H1 (cell line): Measurements from ENCODE around the gene PFDN4. TPM values are rescaled to one million over a fixed set of nuclear protein-coding genes. Genes with fewer than 3 reads are reported as not detected.
"Not testable (repeated sequence)": the region's sequence is repeated elsewhere in the genome, so short reads cannot be mapped to it uniquely, and the experiment has no call there.

Experiments used
- CTCF ChIA-PET: fragments of 300-600 bp; sonication (Branson Sonifier 250); formaldehyde crosslinking; loops from one replicate; lab custom pipeline; 2021; ENCODE audit not compliant: partially characterized antibody; lab: Charles Lee
- POLR2A ChIA-PET: fragments of 300-600 bp; sonication (Branson Sonifier 250); formaldehyde crosslinking; loops from one replicate; lab custom pipeline; 2021; ENCODE audit warnings: inconsistent platforms; ENCODE audit not compliant: partially characterized antibody; lab: Charles Lee
- DNase-seq, 2 experiments: peaks; one replicate each; pipeline versions ENCODE4 v3.0.0 to v3.0.0-alpha.2; 2010 to 2022; ENCODE audit warnings: low spot score in 2 of 2, low read depth in 1 of 2, mixed read lengths in 1 of 2
- FAIRE-seq: peaks from 2 replicates; lab custom pipeline; 2011; peaks lifted over from hg19 to GRCh38; lab: Jason Lieb, UNC
- H2AFZ ChIP-seq: 2 replicates; pipeline ENCODE4 v1.8.1; 2012; ENCODE audit warnings: low read length, inconsistent platforms
- H2AK5ac ChIP-seq: 2 replicates; pipeline ENCODE4 v1.6.1; 2013; ENCODE audit warnings: low read depth, low read length
- H2BK120ac ChIP-seq: replicated peaks from 2 replicates; pipeline ENCODE3; 2013; ENCODE audit warnings: low read depth, low read length, inconsistent platforms
- H2BK12ac ChIP-seq: 2 replicates; pipeline ENCODE4 v1.6.1; 2013; ENCODE audit warnings: low read depth, low read length
- H2BK15ac ChIP-seq: 2 replicates; pipeline ENCODE4 v1.6.1; 2013; ENCODE audit warnings: low read length
- H2BK20ac ChIP-seq: 2 replicates; pipeline ENCODE4 v1.6.1; 2013; ENCODE audit warnings: low read length
- H2BK5ac ChIP-seq: 2 replicates; pipeline ENCODE4 v1.6.1; 2013; ENCODE audit warnings: low read depth, low read length
- H3K14ac ChIP-seq: 2 replicates; pipeline ENCODE4 v1.6.1; 2013; ENCODE audit warnings: inconsistent platforms; ENCODE audit not compliant: insufficient read length
- H3K18ac ChIP-seq: 2 replicates; pipeline ENCODE4 v1.6.1; 2013; ENCODE audit warnings: low read length; ENCODE audit errors: extremely low read depth
- H3K23ac ChIP-seq: 2 replicates; pipeline ENCODE4 v1.6.1; 2013; ENCODE audit warnings: inconsistent platforms; ENCODE audit not compliant: insufficient read length
- H3K23me2 ChIP-seq: 2 replicates; pipeline ENCODE4 v1.6.1; 2013; ENCODE audit warnings: low read depth, low read length
- H3K27ac ChIP-seq: 2 replicates; pipeline ENCODE4 v1.6.1; 2011; ENCODE audit warnings: low read depth, low read length, inconsistent platforms
- H3K27me3 ChIP-seq, 4 experiments: replicated peaks in 1 of 4; 1 replicate in 1 of 4; 2 replicates in 3 of 4; pipeline versions ENCODE4 v1.6.1 to v1.8.1; 2011 to 2013; ENCODE audit warnings: low read length in 3 of 4, mild to moderate bottlenecking in 3 of 4, inconsistent platforms in 2 of 4, mixed read lengths in 2 of 4, moderate library complexity in 1 of 4; ENCODE audit not compliant: control insufficient read depth in 3 of 4, insufficient read depth in 3 of 4; ENCODE audit errors: extremely low read depth in 1 of 4
- H3K36me3 ChIP-seq, 4 experiments: 2 replicates each; pipeline versions ENCODE4 v1.6.1 to v1.8.1; 2011 to 2013; ENCODE audit warnings: mild to moderate bottlenecking in 4 of 4, low read length in 3 of 4, moderate library complexity in 2 of 4, control low read depth in 1 of 4, inconsistent platforms in 1 of 4; ENCODE audit not compliant: insufficient read depth in 4 of 4, control insufficient read depth in 2 of 4
- H3K4ac ChIP-seq: replicated peaks from 2 replicates; pipeline ENCODE3; 2013; ENCODE audit warnings: low read length, low read depth, mixed read lengths, inconsistent platforms; ENCODE audit not compliant: insufficient read length
- H3K4me1 ChIP-seq, 4 experiments: replicated peaks in 1 of 4; 1 replicate in 1 of 4; 2 replicates in 3 of 4; pipeline versions ENCODE4 v1.6.1 to v1.8.1; 2011 to 2013; ENCODE audit warnings: low read length in 3 of 4, inconsistent platforms in 2 of 4, mixed read lengths in 1 of 4; ENCODE audit not compliant: insufficient read depth in 4 of 4, control insufficient read depth in 3 of 4
- H3K4me2 ChIP-seq, 2 experiments: 2 replicates each; pipeline versions ENCODE4 v1.6.1 to v1.8.1; 2011 to 2013; ENCODE audit warnings: low read depth in 2 of 2, low read length in 2 of 2, control low read depth in 1 of 2, inconsistent platforms in 1 of 2, mild to moderate bottlenecking in 1 of 2; ENCODE audit not compliant: insufficient read depth in 1 of 2
- H3K4me3 ChIP-seq, 4 experiments: fragments of 200-600, 300-600 bp in 1 of 4; sonication (generic), shearing (Covaris generic), sonication (Bioruptor Twin) in 1 of 4; 2 replicates each; pipeline versions ENCODE4 v1.5.1 to v1.8.1; 2011 to 2016; ENCODE audit warnings: low read length in 4 of 4, low read depth in 3 of 4, control low read depth in 2 of 4, inconsistent platforms in 2 of 4, mild to moderate bottlenecking in 2 of 4, mixed read lengths in 1 of 4, moderate library complexity in 1 of 4; ENCODE audit not compliant: insufficient read depth in 2 of 4; ENCODE audit errors: extremely low read depth in 1 of 4
- H3K56ac ChIP-seq: replicated peaks from 2 replicates; pipeline ENCODE3; 2013; ENCODE audit warnings: low read depth, mild to moderate bottlenecking, mixed read lengths, low read length, inconsistent platforms; ENCODE audit not compliant: insufficient read length
- H3K79me1 ChIP-seq: 2 replicates; pipeline ENCODE4 v1.6.1; 2013; ENCODE audit warnings: low read depth, low read length, control low read depth
- H3K79me2 ChIP-seq, 2 experiments: 2 replicates each; pipeline versions ENCODE4 v1.6.1 to v1.8.1; 2012 to 2013; ENCODE audit warnings: low read length in 2 of 2, mild to moderate bottlenecking in 2 of 2, inconsistent platforms in 1 of 2; ENCODE audit not compliant: insufficient read depth in 2 of 2, control insufficient read depth in 1 of 2
- H3K9ac ChIP-seq, 4 experiments: replicated peaks in 1 of 4; 1 replicate in 1 of 4; 2 replicates in 3 of 4; pipeline versions ENCODE4 v1.6.1 to v1.8.1; 2011 to 2013; ENCODE audit warnings: low read depth in 3 of 4, low read length in 3 of 4, control low read depth in 2 of 4, mild to moderate bottlenecking in 2 of 4, moderate library complexity in 2 of 4, inconsistent platforms in 1 of 4; ENCODE audit errors: extremely low read depth in 1 of 4
- H3K9me3 ChIP-seq, 2 experiments: 2 replicates each; pipeline versions ENCODE4 v1.6.1 to v1.8.1; 2012 to 2013; ENCODE audit warnings: mild to moderate bottlenecking in 2 of 2, moderate library complexity in 2 of 2, control low read depth in 1 of 2, inconsistent platforms in 1 of 2, low read depth in 1 of 2, low read length in 1 of 2, mixed read lengths in 1 of 2; ENCODE audit not compliant: insufficient read depth in 2 of 2
- H4K20me1 ChIP-seq, 2 experiments: replicated peaks in 1 of 2; 2 replicates each; pipeline versions ENCODE3 to v1.8.1; 2011 to 2013; ENCODE audit warnings: inconsistent platforms in 2 of 2, low read length in 2 of 2, mild to moderate bottlenecking in 1 of 2; ENCODE audit not compliant: insufficient read depth in 2 of 2, control insufficient read depth in 1 of 2
- H4K5ac ChIP-seq: 2 replicates; pipeline ENCODE4 v1.6.1; 2013; ENCODE audit warnings: low read length, low read depth, mixed read lengths, inconsistent platforms; ENCODE audit not compliant: insufficient read length
- H4K8ac ChIP-seq: 2 replicates; pipeline ENCODE4 v1.8.0; 2013; ENCODE audit warnings: mild to moderate bottlenecking, moderate library complexity, low read length, inconsistent platforms; ENCODE audit not compliant: insufficient read depth; ENCODE audit errors: extremely low read depth
- H4K91ac ChIP-seq: replicated peaks from 2 replicates; pipeline ENCODE3; 2013; ENCODE audit warnings: low read length, mixed read lengths, inconsistent platforms; ENCODE audit not compliant: insufficient read length
- WGBS, 2 experiments: shearing (Covaris generic) in 1 of 2; methylation state at CpG; one replicate each; pipeline versions ENCODE4 v1.1.6 to v1.1.7; 2013 to 2015; ENCODE audit warnings: low lambda C conversion rate in 2 of 2, mixed read lengths in 2 of 2, inconsistent platforms in 1 of 2, low coverage in 1 of 2, missing lambda C conversion rate in 1 of 2; ENCODE audit not compliant: insufficient replicate concordance in 2 of 2, insufficient coverage in 1 of 2, insufficient read length in 1 of 2; ENCODE audit errors: extremely low coverage in 1 of 2, missing lambda C conversion rate in 1 of 2; 5-methylcytosine and 5-hydroxymethylcytosine counted together
- polyA plus RNA-seq, 7 experiments: library from polyadenylated mRNA; depleted of rRNA in 3 of 7; stranded (reverse) in 5 of 7; unstranded in 2 of 7; fragments of >200 nt in 5 of 7; fragments of 200-250 nt in 2 of 7; gene quantifications; 1 replicate in 5 of 7; 2 replicates in 1 of 7; 4 replicates in 1 of 7; pipeline versions ENCODE4 v1.2.1 to v1.2.3, GENCODE V29; 2011 to 2013; ENCODE audit warnings: missing spikeins in 2 of 7, mixed read lengths in 2 of 7
- total RNA-seq: library from RNA; stranded (reverse); fragmentation: NEBNext Ultra II Directional; extraction: Animal tissue kit (Norgen Biotek cat#: 25700); gene quantifications from 2 replicates; pipeline ENCODE4 v1.2.1, GENCODE V29; 2021

The PFDN4 gene
- total and polyA plus RNA-seq, 2 of the 8 experiments (the other 6 are each of a cell fraction or from before 2014, with no cell fraction given), result 41.9 to 96.8 TPM

DNA sequence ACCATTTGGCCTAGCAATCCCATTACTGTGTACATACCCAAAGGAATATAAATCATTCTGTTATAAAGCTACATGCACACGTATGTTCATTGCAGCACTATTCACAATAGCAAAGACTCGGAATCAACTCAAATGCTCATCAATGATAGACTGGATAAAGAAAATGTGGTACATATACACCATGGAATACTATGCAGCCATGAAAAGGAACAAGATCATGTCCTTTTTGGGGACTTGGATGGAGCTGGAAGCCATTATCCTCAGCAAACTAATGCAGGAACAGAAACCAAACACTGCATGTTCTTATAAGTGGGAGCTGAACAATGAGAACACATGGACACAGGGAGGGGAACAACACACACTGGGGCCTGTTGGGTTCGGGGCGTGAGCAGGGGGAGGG, 40.8 kb downstream of the PFDN4 start:
- H3K9me3 ChIP-seq, H4K91ac ChIP-seq, H2BK120ac ChIP-seq, H3K4me2 ChIP-seq, H3K18ac ChIP-seq, H3K23ac ChIP-seq, H3K27me3 ChIP-seq, DNase-seq, H2AK5ac ChIP-seq, H3K9ac ChIP-seq, H2BK12ac ChIP-seq, FAIRE-seq, H3K27ac ChIP-seq, H3K23me2 ChIP-seq, H2BK20ac ChIP-seq, H3K36me3 ChIP-seq, H3K79me1 ChIP-seq, H3K4me3 ChIP-seq, H4K8ac ChIP-seq, H4K20me1 ChIP-seq, H2AFZ ChIP-seq, H2BK5ac ChIP-seq, H3K4me1 ChIP-seq, H3K56ac ChIP-seq, H4K5ac ChIP-seq, H2BK15ac ChIP-seq, H3K4ac ChIP-seq, H3K14ac ChIP-seq, H3K79me2 ChIP-seq, POLR2A ChIA-PET: not testable (repeated sequence)
- 92% methylated on average over 4 of the region's 4 CpGs; no CpG with 5 or more reads in 1 of the 2 experiments for WGBS, 2 experiments
- CTCF ChIA-PET, result interaction anchor here (0.9 to 1.1 kb wide), 2 partner anchors 34 to 221 kb away, joined by 3 read pairs; no protein-coding TSS in a partner anchor
